K562 (cell line): ENCODE measurements around the gene CALML6. TPM values are rescaled to one million over a fixed set of nuclear protein-coding genes. Genes with fewer than 3 reads are reported as not detected.

Source experiments
- CAMTA2 ChIP-seq: fragments of 250-450 bp; sonication (Bioruptor Pico); conservative IDR thresholded peaks from 2 replicates; pipeline ENCODE4 v1.5.1; 2022
- DNMT1 ChIP-seq: fragments of 450-650 bp; IDR thresholded peaks from 2 replicates; pipeline ENCODE4 v1.6.1; 2016; ENCODE audit warnings: antibody characterized with exemption, mild to moderate bottlenecking
- E4F1 ChIP-seq: fragments of 250-450 bp; sonication (Bioruptor Pico); IDR thresholded peaks from 2 replicates; pipeline ENCODE4 v1.5.0; 2021; ENCODE audit warnings: mild to moderate bottlenecking, borderline replicate concordance
- ERF ChIP-seq: fragments of 450-650 bp; formaldehyde crosslinking; IDR thresholded peaks from 2 replicates; pipeline ENCODE4 v1.4.0; 2020; ENCODE audit warnings: mild to moderate bottlenecking, mixed read lengths
- HSF4 ChIP-seq: fragments of 250-450 bp; sonication (Bioruptor Pico); IDR thresholded peaks from 2 replicates; pipeline ENCODE4 v2.1.2; 2022; ENCODE audit warnings: mild to moderate bottlenecking, moderate library complexity, borderline replicate concordance
- KLF13 ChIP-seq: fragments of 450-650 bp; IDR thresholded peaks from 2 replicates; pipeline ENCODE4 v1.6.1; 2016; ENCODE audit warnings: missing genetic modification characterization, low read depth, mild to moderate bottlenecking, missing compliant biosample characterization, moderate library complexity, borderline replicate concordance
- MBD1 ChIP-seq: fragments of 250-450 bp; sonication (Bioruptor Pico); IDR thresholded peaks from 2 replicates; pipeline ENCODE4 v1.8.0; 2022; ENCODE audit warnings: inconsistent platforms
- POLR2AphosphoS2 ChIP-seq: IDR thresholded peaks from 2 replicates; pipeline ENCODE4 v1.6.1; 2012; ENCODE audit warnings: low read length, improper control_type of control experiment
- POLR3A ChIP-seq: IDR thresholded peaks from 2 replicates; pipeline ENCODE4 v1.6.1; 2011; ENCODE audit warnings: borderline replicate concordance, mild to moderate bottlenecking, moderate library complexity; ENCODE audit not compliant: insufficient read length, insufficient read depth; ENCODE audit errors: extremely low read depth
- PPARD ChIP-seq: fragments of 250-450 bp; sonication (Bioruptor Pico); IDR thresholded peaks from 2 replicates; pipeline ENCODE4 v1.8.0; 2022; ENCODE audit warnings: inconsistent platforms, mild to moderate bottlenecking, moderate library complexity
- PRMT5 ChIP-seq: sonication (generic); formaldehyde crosslinking; IDR thresholded peaks from 2 replicates; pipeline ENCODE4 v1.5.0; 2020; ENCODE audit warnings: missing genetic modification reagents
- PTTG1 ChIP-seq: fragments of 450-650 bp; IDR thresholded peaks from 2 replicates; pipeline ENCODE4 v1.6.1; 2016; ENCODE audit warnings: low read depth, mild to moderate bottlenecking, missing genetic modification characterization, missing compliant biosample characterization
- SIN3B ChIP-seq: fragments of 450-650 bp; IDR thresholded peaks from 2 replicates; pipeline ENCODE4 v1.6.1; 2017; ENCODE audit warnings: low read depth, mild to moderate bottlenecking, moderate library complexity
- SP1 ChIP-seq: sonication (generic); formaldehyde crosslinking; IDR thresholded peaks from 2 replicates; pipeline ENCODE4 v1.8.1; 2022; ENCODE audit warnings: mild to moderate bottlenecking, missing genetic modification reagents
- TGIF2 ChIP-seq: sonication (generic); formaldehyde crosslinking; IDR thresholded peaks from 2 replicates; pipeline ENCODE4 v1.8.1; 2022; ENCODE audit warnings: mild to moderate bottlenecking, missing genetic modification reagents, moderate library complexity
- ZFX ChIP-seq: sonication (generic); formaldehyde crosslinking; IDR thresholded peaks from 2 replicates; pipeline ENCODE4 v1.8.0; 2022; ENCODE audit warnings: mild to moderate bottlenecking, missing genetic modification reagents, moderate library complexity
- ZKSCAN1 ChIP-seq: fragments of 150-350 bp; IDR thresholded peaks from 2 replicates; pipeline ENCODE4 v1.6.1; 2016; ENCODE audit warnings: low read depth, low read length
- ZNF263 ChIP-seq: sonication (generic); formaldehyde crosslinking; IDR thresholded peaks from 2 replicates; pipeline ENCODE4 v1.8.0; 2022; ENCODE audit warnings: mild to moderate bottlenecking, missing genetic modification reagents, borderline replicate concordance
- ZNF699 ChIP-seq: fragments of 250-450 bp; sonication (Bioruptor Pico); IDR thresholded peaks from 2 replicates; pipeline ENCODE4 v1.8.0; 2021; ENCODE audit warnings: mild to moderate bottlenecking, moderate library complexity; ENCODE audit not compliant: insufficient replicate concordance
- polyA plus RNA-seq, 8 experiments: library from polyadenylated mRNA; depleted of rRNA in 4 of 8; stranded (reverse) in 5 of 8; unstranded in 3 of 8; fragments of >200 nt; fragmentation: Nextera tagmentation in 2 of 8; fragmentation: Illumina TruSeq in 1 of 8; extraction: Ambion mirVana in 2 of 8; extraction: Trizol in 1 of 8; gene quantifications; 2 replicates each; pipeline versions ENCODE4 v1.2.1 to v1.2.3, GENCODE V29; 2011 to 2014; ENCODE audit warnings: inconsistent platforms in 1 of 8, missing spikeins in 1 of 8
- total RNA-seq, 7 experiments: library from RNA; depleted of rRNA in 6 of 7; stranded (reverse); fragments of >200 nt in 6 of 7; fragmentation: Illumina TruSeq in 2 of 7; extraction: Trizol in 2 of 7; gene quantifications; 2 replicates each; pipeline versions ENCODE4 v1.2.1 to v1.2.3, GENCODE V29; 2011 to 2021; ENCODE audit warnings: low replicate concordance in 1 of 7
- TF ChIP-seq, protein P1 (sequence below): fragments of 250-450 bp; sonication (Bioruptor Pico); IDR thresholded peaks from 2 replicates; pipeline ENCODE4 v1.9.0; 2021; ENCODE audit warnings: mild to moderate bottlenecking
- TF ChIP-seq, protein P2 (sequence below), 2 experiments: IDR thresholded peaks in 1 of 2; conservative IDR thresholded peaks in 1 of 2; 2 replicates each; pipeline ENCODE4 v1.6.1; 2016; ENCODE audit warnings: low read depth in 2 of 2, mild to moderate bottlenecking in 1 of 2, missing compliant biosample characterization in 1 of 2, missing genetic modification characterization in 1 of 2, moderate library complexity in 1 of 2

The CALML6 gene
- total and polyA plus RNA-seq, 9 of the 15 experiments (the other 6 are each of a cell fraction or from before 2014, with no cell fraction given), result 0.14 TPM; not detected in 8

GRCh38 chr1:1883092-1883873, 31.8 kb upstream of the CALML6 start (continued):
- TF ChIP-seq E4F1 (CRISPR knock-in tag) (no peak), ERF (CRISPR knock-in tag) (no peak), PTTG1 (tag) (no peak), KLF13 (tag) (no peak), PPARD (CRISPR knock-in tag) (no peak), ZKSCAN1 (peak; percentile 58; the same call in 1 of the 2 replicates), HSF4 (CRISPR knock-in tag) (no peak), MBD1 (CRISPR knock-in tag) (no peak), CAMTA2 (CRISPR knock-in tag) (no peak), SIN3B (no peak), ZFX (CRISPR knock-in tag) (peak; percentile 6; the same call in 1 of the 2 replicates), POLR2AphosphoS2 (no peak), ZNF263 (CRISPR knock-in tag) (no peak), SP1 (no peak), PRMT5 (CRISPR knock-in tag) (no peak), TGIF2 (CRISPR knock-in tag) (no peak), ZNF699 (no peak), DNMT1 (no peak), POLR3A (no peak)
- TF ChIP-seq, protein P1, sequence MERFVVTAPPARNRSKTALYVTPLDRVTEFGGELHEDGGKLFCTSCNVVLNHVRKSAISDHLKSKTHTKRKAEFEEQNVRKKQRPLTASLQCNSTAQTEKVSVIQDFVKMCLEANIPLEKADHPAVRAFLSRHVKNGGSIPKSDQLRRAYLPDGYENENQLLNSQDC, result no peak
- TF ChIP-seq, protein P2, sequence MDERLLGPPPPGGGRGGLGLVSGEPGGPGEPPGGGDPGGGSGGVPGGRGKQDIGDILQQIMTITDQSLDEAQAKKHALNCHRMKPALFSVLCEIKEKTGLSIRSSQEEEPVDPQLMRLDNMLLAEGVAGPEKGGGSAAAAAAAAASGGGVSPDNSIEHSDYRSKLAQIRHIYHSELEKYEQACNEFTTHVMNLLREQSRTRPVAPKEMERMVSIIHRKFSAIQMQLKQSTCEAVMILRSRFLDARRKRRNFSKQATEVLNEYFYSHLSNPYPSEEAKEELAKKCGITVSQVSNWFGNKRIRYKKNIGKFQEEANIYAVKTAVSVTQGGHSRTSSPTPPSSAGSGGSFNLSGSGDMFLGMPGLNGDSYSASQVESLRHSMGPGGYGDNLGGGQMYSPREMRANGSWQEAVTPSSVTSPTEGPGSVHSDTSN (CRISPR knock-in tag; IDR thresholded peaks at IDR 0.05; ENCODE audit: low read depth), result no peak
- TF ChIP-seq, protein P2 (tag; conservative IDR thresholded peaks at IDR 0.05; ENCODE audit: low read depth), result 0 out of 2 replicates have a peak, but pooled peaks have one; percentile 27
